ENCODE results near the gene TNRC18.
A peak's percentile ranks its signal among the peaks of the same experiment; 100 is the strongest.

The TNRC18 gene

GRCh38 chr7:5403442-5403841 is 20.2 kb downstream of the TNRC18 start:
- no peak for DNase-seq (ENCODE audit: low read depth)

GRCh38 chr7:5397736-5398135 is 25.9 kb downstream of the TNRC18 start:
- peak; percentile 21 for DNase-seq (ENCODE audit: low read depth)

- DNase-seq (ENCODE audit: low read depth) = peak; percentile 95
Observed at GRCh38 chr7:5396999-5397663, 26.5 kb downstream of the TNRC18 start.

GRCh38 chr7:5396542-5396941 is 27.1 kb downstream of the TNRC18 start:
- peak; percentile 26 for DNase-seq (ENCODE audit: low read depth)

GRCh38 chr7:5395246-5395645 is 28.4 kb downstream of the TNRC18 start:
- DNase-seq (ENCODE audit: low read depth) = no peak

GRCh38 chr7:5394264-5395105 is 29.1 kb downstream of the TNRC18 start:
- DNase-seq (ENCODE audit: low read depth) = no peak

GRCh38 chr7:5393748-5394147 is 29.9 kb downstream of the TNRC18 start:
- no peak for DNase-seq (ENCODE audit: low read depth)

GRCh38 chr7:5393328-5393727 is 30.3 kb downstream of the TNRC18 start:
- no peak for DNase-seq (ENCODE audit: low read depth)

GRCh38 chr7:5390918-5391317 is 32.7 kb downstream of the TNRC18 start:
- no peak for DNase-seq (ENCODE audit: low read depth)

GRCh38 chr7:5388905-5389433 is 34.7 kb downstream of the TNRC18 start:
- DNase-seq (ENCODE audit: low read depth) = no peak

GRCh38 chr7:5388273-5388901 is 35.2 kb downstream of the TNRC18 start:
- no peak for DNase-seq (ENCODE audit: low read depth)

GRCh38 chr7:5387711-5388245 is 35.9 kb downstream of the TNRC18 start:
- DNase-seq (ENCODE audit: low read depth) = no peak

- no peak for DNase-seq (ENCODE audit: low read depth)
Observed at GRCh38 chr7:5384618-5385017, 39.0 kb downstream of the TNRC18 start.

- no peak for DNase-seq (ENCODE audit: low read depth)
Observed at GRCh38 chr7:5383314-5384098, 40.1 kb downstream of the TNRC18 start.

GRCh38 chr7:5382281-5382892 is 41.2 kb downstream of the TNRC18 start:
- peak; percentile 25 for DNase-seq (ENCODE audit: low read depth)

- DNase-seq (ENCODE audit: low read depth) = no peak
Observed at GRCh38 chr7:5381071-5381772, 42.4 kb downstream of the TNRC18 start.

- DNase-seq (ENCODE audit: low read depth) = no peak
Observed at GRCh38 chr7:5380350-5381070, 43.1 kb downstream of the TNRC18 start.

GRCh38 chr7:5379546-5379945 is 44.1 kb downstream of the TNRC18 start:
- DNase-seq (ENCODE audit: low read depth) = no peak

GRCh38 chr7:5377816-5378215 is 45.8 kb downstream of the TNRC18 start:
- DNase-seq (ENCODE audit: low read depth) = no peak

GRCh38 chr7:5377279-5377678 is 46.4 kb downstream of the TNRC18 start:
- no peak for DNase-seq (ENCODE audit: low read depth)
